Stimulated activated effector memory CD8-positive, alpha-beta T cell treated with anti-CD3 and anti-CD28 coated beads, Interleukin-12 subunit alpha, Interleukin-12 subunit beta, amount 100 ng/mL, for 72 hours (primary cell): ENCODE measurements around the gene ETV6.
A peak's percentile ranks its signal among the peaks of the same experiment; 100 is the strongest.

ENCODE experiments used
- ATAC-seq: fragments of 150-1000 bp; cut with Tn5 transposase; 2 replicates; pipeline ENCODE4 v1.10.0; 2021
- DNase-seq, 2 donors: peaks; one replicate each; pipeline ENCODE4 v3.0.0; 2021 to 2022; ENCODE audit warnings: low spot score in 2 of 2
- H3K27ac Mint-ChIP-seq: one replicate; pipeline ENCODE4 v1.8.0; 2022; ENCODE audit warnings: mild to moderate bottlenecking, mixed read lengths
- H3K36me3 Mint-ChIP-seq: one replicate; pipeline ENCODE4 v1.8.0; 2022; ENCODE audit warnings: mild to moderate bottlenecking, mixed read lengths
- H3K4me1 Mint-ChIP-seq: one replicate; pipeline ENCODE4 v1.8.0; 2022; ENCODE audit warnings: mixed read lengths
- H3K4me3 Mint-ChIP-seq: one replicate; pipeline ENCODE4 v1.8.0; 2022; ENCODE audit warnings: mild to moderate bottlenecking, mixed read lengths
- H3K9me3 Mint-ChIP-seq: one replicate; pipeline ENCODE4 v1.8.0; 2022; ENCODE audit warnings: mixed read lengths

The ETV6 gene

GRCh38 chr12:11734580-11735180 lies 85.2 kb downstream of the ETV6 start:
- peaks cover 48% of the 10 kb centered on the region for H3K36me3 Mint-ChIP-seq
- H3K4me1 Mint-ChIP-seq: peaks cover 64% of the 10 kb centered on the region
- ATAC-seq (no peak), DNase-seq (no peak)
- H3K4me3 Mint-ChIP-seq: no peak overlapping the region
- H3K27ac Mint-ChIP-seq: no peak overlapping the region
- H3K9me3 Mint-ChIP-seq: no peaks in the 10 kb centered on the region

GRCh38 chr12:11738450-11738849 lies 89.0 kb downstream of the ETV6 start:
- DNase-seq (no peak), ATAC-seq (no peak)
- Mint-ChIP-seq H3K36me3 (peaks cover 45% of the 10 kb centered on the region), H3K4me1 (peaks cover 55% of the 10 kb centered on the region), H3K9me3 (no peaks in the 10 kb centered on the region), H3K27ac (no peak overlapping the region), H3K4me3 (no peak overlapping the region)

GRCh38 chr12:11739980-11740577 lies 90.6 kb downstream of the ETV6 start:
- Mint-ChIP-seq H3K36me3 (peaks cover 34% of the 10 kb centered on the region), H3K27ac (no peak overlapping the region), H3K4me3 (no peak overlapping the region), H3K9me3 (no peaks in the 10 kb centered on the region), H3K4me1 (peaks cover 58% of the 10 kb centered on the region)
- no peak for ATAC-seq
- no peak for DNase-seq

- no peak overlapping the region for H3K4me3 Mint-ChIP-seq
- H3K9me3 Mint-ChIP-seq: no peaks in the 10 kb centered on the region
- DNase-seq: no peak
- H3K4me1 Mint-ChIP-seq: peaks cover 64% of the 10 kb centered on the region
- ATAC-seq: no peak
- no peak overlapping the region for H3K27ac Mint-ChIP-seq
- H3K36me3 Mint-ChIP-seq: peaks cover 26% of the 10 kb centered on the region
Measured at GRCh38 chr12:11741434-11742092, 92.1 kb downstream of the ETV6 start.

GRCh38 chr12:11743423-11744409 lies 94.2 kb downstream of the ETV6 start:
- H3K27ac Mint-ChIP-seq: peak overlapping the region; percentile 41
- H3K9me3 Mint-ChIP-seq: no peaks in the 10 kb centered on the region
- H3K4me1 Mint-ChIP-seq: peaks cover 46% of the 10 kb centered on the region
- H3K4me3 Mint-ChIP-seq: no peak overlapping the region
- no peak for DNase-seq
- no peak for ATAC-seq
- H3K36me3 Mint-ChIP-seq: peaks cover 35% of the 10 kb centered on the region

- no peak for DNase-seq
- no peak for ATAC-seq
- no peak overlapping the region for H3K27ac Mint-ChIP-seq
- H3K4me1 Mint-ChIP-seq: peaks cover 47% of the 10 kb centered on the region
- H3K36me3 Mint-ChIP-seq: peaks cover 35% of the 10 kb centered on the region
- no peaks in the 10 kb centered on the region for H3K9me3 Mint-ChIP-seq
- no peak overlapping the region for H3K4me3 Mint-ChIP-seq
Measured at GRCh38 chr12:11744410-11744801, 94.9 kb downstream of the ETV6 start.

DNA sequence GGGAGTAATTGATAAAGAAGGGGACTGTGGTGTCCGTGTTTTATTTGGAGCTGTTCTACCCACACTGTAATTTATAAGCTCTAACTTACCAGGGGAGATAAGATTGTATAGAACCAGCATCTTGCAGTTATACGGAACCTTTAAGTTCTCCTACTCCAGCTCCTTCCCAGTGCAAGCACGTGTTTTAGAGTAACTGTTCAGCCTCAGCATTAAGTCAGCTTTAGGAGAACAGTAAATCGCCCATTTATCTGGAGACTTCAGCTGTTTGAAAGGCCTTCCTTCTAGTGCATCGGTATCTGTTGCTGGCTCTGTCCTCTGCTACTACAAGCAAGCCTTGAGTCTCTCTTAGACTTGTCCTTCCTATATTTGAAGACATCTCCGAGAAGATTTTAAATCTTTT lies 95.6 kb downstream of the ETV6 start:
- peaks cover 35% of the 10 kb centered on the region for H3K36me3 Mint-ChIP-seq
- H3K4me3 Mint-ChIP-seq: no peak overlapping the region
- ATAC-seq (no peak), DNase-seq (no peak)
- H3K4me1 Mint-ChIP-seq: peaks cover 51% of the 10 kb centered on the region
- peak overlapping the region; percentile 45 for H3K27ac Mint-ChIP-seq
- H3K9me3 Mint-ChIP-seq: no peaks in the 10 kb centered on the region

- ATAC-seq (peak; percentile 37), DNase-seq (no peak)
- H3K27ac Mint-ChIP-seq: no peak overlapping the region
- no peaks in the 10 kb centered on the region for H3K9me3 Mint-ChIP-seq
- H3K36me3 Mint-ChIP-seq: peaks cover 35% of the 10 kb centered on the region
- H3K4me3 Mint-ChIP-seq: no peak overlapping the region
- H3K4me1 Mint-ChIP-seq: peaks cover 44% of the 10 kb centered on the region
Measured at GRCh38 chr12:11746024-11746771, 96.7 kb downstream of the ETV6 start.

DNA sequence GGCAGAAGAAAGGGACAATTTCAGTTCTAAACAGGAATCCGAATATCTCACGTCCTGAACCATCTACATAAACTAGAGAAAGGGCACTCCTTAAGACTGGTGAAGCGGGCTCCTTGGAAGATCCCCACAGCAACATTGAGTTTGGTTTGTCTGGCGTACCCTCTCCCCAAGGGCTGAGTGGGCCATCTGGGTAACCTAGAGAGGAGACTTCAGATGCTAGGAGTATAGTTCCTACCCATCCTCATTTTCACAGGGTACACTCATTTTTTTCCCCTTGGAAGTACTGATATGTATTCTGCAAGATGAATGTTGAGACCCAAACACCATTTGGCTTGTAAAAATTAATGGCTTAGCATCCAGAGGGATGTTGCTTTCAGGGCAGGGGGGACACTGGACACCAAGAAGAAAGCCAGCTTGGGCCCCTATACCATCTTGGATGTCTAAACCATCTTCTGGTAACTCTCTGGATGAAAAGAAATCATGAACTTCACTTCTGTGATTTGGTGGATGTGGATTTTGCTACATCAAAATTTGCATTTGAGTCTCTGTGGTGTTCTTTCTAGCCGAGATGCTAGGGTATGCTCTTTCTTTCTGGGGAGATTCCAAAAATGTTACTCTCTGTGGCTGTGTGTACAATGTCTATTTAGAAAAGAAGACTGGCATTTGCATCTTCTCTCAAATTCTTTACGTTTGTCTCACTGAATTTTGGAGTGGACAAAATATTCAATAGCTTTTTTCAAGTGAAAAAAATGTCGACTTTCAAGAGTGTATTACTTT lies 97.7 kb downstream of the ETV6 start:
- no peak overlapping the region for H3K27ac Mint-ChIP-seq
- peaks cover 42% of the 10 kb centered on the region for H3K36me3 Mint-ChIP-seq
- H3K9me3 Mint-ChIP-seq: no peaks in the 10 kb centered on the region
- ATAC-seq: no peak
- no peak for DNase-seq
- peaks cover 38% of the 10 kb centered on the region for H3K4me1 Mint-ChIP-seq
- no peak overlapping the region for H3K4me3 Mint-ChIP-seq

GRCh38 chr12:11747969-11748368 lies 98.5 kb downstream of the ETV6 start:
- DNase-seq (no peak), ATAC-seq (no peak)
- Mint-ChIP-seq H3K36me3 (peaks cover 45% of the 10 kb centered on the region), H3K4me3 (no peak overlapping the region), H3K27ac (no peak overlapping the region), H3K4me1 (peaks cover 40% of the 10 kb centered on the region), H3K9me3 (no peaks in the 10 kb centered on the region)

- H3K9me3 Mint-ChIP-seq: no peaks in the 10 kb centered on the region
- no peak overlapping the region for H3K4me3 Mint-ChIP-seq
- ATAC-seq (no peak), DNase-seq (no peak)
- H3K36me3 Mint-ChIP-seq: peaks cover 46% of the 10 kb centered on the region
- H3K4me1 Mint-ChIP-seq: peaks cover 35% of the 10 kb centered on the region
- peak overlapping the region; percentile 79 for H3K27ac Mint-ChIP-seq
Measured at GRCh38 chr12:11748903-11749302, 99.4 kb downstream of the ETV6 start.

GRCh38 chr12:11749943-11750690 lies 100.6 kb downstream of the ETV6 start:
- Mint-ChIP-seq H3K9me3 (no peaks in the 10 kb centered on the region), H3K4me1 (peaks cover 34% of the 10 kb centered on the region), H3K4me3 (peak overlapping the region; percentile 23), H3K27ac (peak overlapping the region; percentile 79), H3K36me3 (peaks cover 58% of the 10 kb centered on the region)
- ATAC-seq: no peak
- no peak for DNase-seq

- Mint-ChIP-seq H3K27ac (no peak overlapping the region), H3K9me3 (no peaks in the 10 kb centered on the region), H3K4me3 (no peak overlapping the region), H3K36me3 (peaks cover 67% of the 10 kb centered on the region), H3K4me1 (peaks cover 28% of the 10 kb centered on the region)
- DNase-seq: no peak
- ATAC-seq: no peak
Measured at GRCh38 chr12:11752403-11753149, 103.1 kb downstream of the ETV6 start.
